Glomerular visceral epithelial cell (primary cell): ENCODE results near the gene ZNF385B.

Experiments used
- DNase-seq: peaks from one replicate; pipeline ENCODE4 v3.0.0-alpha.2; 2016; ENCODE audit errors: extremely low spot score

Gene ZNF385B

GRCh38 chr2:179856205-179856604 lies 5.2 kb downstream of the ZNF385B start:
- no peak for DNase-seq

DNA sequence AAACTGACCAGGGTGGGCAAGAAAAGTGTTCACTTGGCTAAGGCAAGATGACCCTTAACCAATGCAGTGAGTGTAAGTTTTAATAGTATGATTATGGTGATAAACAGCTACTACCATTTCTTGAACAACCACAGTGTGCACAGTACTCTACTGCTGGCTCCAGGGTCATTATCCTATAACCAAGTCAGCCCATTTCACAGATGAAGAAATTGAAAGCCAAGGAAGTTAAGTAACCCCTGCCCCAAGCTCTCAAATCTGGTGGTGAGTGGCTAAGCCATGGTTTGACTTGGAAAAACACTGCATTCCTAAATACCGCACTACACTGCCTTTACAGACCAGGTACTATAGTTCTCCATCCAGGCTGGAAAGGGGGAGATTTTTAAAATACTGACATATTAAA lies 5.7 kb downstream of the ZNF385B start:
- DNase-seq, result no peak

DNA sequence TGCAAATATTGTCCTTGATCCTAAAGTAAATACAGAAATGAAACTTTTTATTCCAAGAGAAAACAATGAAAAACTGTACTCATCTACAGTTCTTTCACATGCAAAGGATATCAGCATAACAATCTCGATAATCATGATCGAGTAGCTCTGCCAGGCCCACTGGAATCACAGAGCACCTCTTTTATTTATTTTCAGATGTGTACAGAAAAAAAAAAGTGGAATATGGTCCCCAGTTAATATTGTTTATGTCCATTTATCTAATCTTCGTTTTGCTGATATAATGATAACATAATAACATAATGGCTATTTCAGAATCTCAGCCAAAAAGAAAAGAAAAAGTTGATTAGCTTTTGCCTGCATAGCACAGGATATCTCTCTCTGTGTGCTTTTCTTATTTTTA lies 6.5 kb downstream of the ZNF385B start:
- no peak for DNase-seq

- DNase-seq, result no peak
Observed at GRCh38 chr2:179853108-179853507, 8.3 kb downstream of the ZNF385B start.

GRCh38 chr2:179850188-179850587 lies 11.2 kb downstream of the ZNF385B start:
- peak; percentile 57 for DNase-seq

GRCh38 chr2:179849719-179850118 lies 11.7 kb downstream of the ZNF385B start:
- DNase-seq, result no peak

GRCh38 chr2:179843541-179843940 lies 17.9 kb downstream of the ZNF385B start:
- DNase-seq, result no peak

- DNase-seq, result no peak
Observed at GRCh38 chr2:179842498-179843153, 18.8 kb downstream of the ZNF385B start.

GRCh38 chr2:179840840-179841239 lies 20.6 kb downstream of the ZNF385B start:
- no peak for DNase-seq

DNA sequence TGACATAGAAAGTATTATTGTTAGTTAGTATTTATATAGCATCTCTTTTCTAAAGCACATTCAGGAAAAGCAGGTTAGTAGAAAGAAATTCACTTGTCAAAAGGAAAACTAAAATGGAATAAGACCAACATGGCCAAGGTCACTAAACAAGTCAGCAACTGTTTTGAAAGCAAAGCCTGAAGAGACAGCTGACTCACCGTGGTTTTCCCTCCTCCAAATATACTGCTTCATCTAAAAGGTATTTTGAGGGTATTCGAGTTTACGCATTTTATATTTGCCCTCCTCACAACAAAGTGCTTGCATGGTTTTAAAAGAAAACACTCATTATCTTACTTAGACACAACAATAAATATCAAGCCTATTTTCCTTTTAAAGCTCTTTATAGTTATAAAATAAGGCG lies 24.0 kb downstream of the ZNF385B start:
- peak; percentile 59 for DNase-seq

- DNase-seq, result no peak
Observed at GRCh38 chr2:179830043-179830787, 31.2 kb downstream of the ZNF385B start.

DNA sequence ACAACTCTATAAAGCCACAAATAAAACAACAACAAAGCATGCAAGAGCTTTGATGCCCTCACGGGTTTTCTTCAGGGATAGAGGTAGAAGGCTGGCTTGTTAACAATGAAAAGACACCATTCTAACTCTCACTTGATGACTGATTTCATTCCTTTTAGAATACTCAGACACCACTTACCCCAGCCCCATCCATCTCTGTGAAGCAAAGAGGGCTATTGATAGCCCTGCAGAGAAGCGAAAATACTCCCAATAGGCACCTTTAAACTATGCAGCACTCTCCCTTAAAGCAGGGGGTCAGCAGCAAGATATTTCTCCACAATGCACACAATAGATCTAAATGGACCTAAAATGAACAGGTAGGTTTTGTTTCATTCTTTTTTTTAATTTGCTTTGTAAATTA lies 35.1 kb downstream of the ZNF385B start:
- no peak for DNase-seq

DNA sequence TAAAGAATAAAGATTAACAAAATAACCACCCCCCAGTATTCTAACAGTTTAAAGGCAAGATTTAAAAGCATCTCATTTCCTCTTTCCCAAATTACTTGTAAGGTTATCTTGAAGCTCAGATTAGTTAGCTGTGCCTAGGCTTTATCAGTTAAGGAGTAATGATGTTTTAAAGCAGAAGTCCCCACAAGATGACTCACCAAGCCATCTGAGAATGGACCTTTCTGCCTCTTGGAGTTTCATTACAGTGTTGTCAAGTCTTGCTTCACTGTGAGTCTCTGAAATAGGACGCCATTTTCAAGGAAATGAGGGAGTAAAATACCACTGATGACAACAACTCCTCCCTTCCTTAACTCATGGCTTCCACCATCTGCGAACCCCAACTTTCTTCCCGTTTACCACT lies 35.9 kb downstream of the ZNF385B start:
- no peak for DNase-seq

GRCh38 chr2:179824961-179825360 lies 36.5 kb downstream of the ZNF385B start:
- no peak for DNase-seq

DNA sequence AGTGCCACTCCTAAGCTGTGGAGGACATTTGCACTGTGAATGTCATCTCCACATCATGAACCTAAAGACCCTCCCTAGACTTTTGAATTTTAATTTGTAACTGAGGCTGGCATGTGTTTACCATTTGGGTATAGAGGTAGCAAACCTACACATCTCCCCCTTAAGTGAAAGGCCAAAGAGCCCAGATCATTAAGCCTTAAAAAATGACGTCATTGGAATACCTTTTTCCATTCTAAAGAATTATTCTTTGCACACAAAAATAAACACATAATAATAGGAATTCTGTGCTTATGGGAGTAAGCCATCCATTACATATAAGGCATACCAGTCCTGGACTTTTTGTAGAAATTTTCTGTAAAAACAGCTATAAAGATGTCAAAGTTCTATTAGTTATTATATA lies 38.9 kb downstream of the ZNF385B start:
- DNase-seq, result no peak

DNA sequence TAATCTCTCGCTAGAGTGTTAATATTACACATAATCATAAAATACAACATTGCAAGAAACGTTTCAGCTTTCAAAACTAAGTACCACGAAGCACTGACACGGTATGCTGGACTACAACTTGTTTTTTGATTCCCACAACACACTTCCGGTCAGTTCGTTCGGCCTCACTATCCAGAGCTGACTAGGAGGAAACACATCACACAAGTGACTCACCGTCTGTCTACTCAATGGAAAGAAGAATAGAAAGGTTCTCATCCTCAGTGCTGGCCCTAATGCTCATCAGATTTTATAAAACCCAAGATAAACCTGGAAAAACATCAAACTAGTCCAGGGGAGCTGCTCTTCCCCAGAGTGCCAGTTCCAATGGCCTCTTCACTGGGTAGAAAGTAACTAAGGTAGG lies 42.9 kb downstream of the ZNF385B start:
- DNase-seq, result peak; percentile 60

- DNase-seq, result peak; percentile 12
Observed at GRCh38 chr2:179817181-179817841, 44.1 kb downstream of the ZNF385B start.

GRCh38 chr2:179814050-179814449 lies 47.4 kb downstream of the ZNF385B start:
- no peak for DNase-seq

DNA sequence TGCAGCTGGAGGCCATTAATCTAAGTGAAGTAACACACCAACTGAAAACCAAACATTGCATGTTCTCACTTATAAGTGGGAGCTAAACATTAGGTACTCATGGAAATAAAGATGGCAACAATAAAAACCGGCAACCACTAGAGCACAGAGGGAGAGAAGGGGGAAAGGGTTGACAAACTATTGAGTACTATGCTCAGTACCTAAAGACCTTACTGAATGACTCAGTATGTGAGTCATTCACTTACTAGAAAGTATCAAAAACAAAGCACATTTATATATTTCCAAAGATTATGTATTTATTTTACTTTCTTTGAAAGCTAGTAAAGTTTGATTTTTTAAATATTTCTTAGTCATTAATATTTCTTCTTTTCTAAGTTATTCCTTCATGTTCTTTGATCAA lies 48.9 kb downstream of the ZNF385B start:
- DNase-seq, result no peak

GRCh38 chr2:179811042-179811441 lies 50.4 kb downstream of the ZNF385B start:
- DNase-seq, result no peak

DNA sequence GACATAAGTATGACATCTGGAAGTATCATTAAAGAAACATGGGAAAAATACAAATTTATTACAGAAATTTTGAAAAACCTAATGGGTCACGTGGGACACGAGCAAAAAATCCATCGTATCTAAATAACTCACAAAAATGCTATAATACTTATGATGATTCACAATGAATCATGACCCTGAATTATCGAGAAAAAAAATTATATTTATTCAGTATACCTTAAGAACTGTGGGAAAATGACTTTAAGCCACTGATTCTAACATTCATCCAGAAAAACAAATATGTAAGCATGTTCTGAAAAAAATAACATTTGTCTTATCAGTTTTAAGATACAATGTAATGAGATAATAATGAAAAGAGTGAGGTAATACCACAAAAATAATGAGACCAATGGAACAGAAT lies 51.8 kb downstream of the ZNF385B start:
- DNase-seq, result no peak

GRCh38 chr2:179805001-179805400 lies 56.4 kb downstream of the ZNF385B start:
- DNase-seq, result no peak

DNA sequence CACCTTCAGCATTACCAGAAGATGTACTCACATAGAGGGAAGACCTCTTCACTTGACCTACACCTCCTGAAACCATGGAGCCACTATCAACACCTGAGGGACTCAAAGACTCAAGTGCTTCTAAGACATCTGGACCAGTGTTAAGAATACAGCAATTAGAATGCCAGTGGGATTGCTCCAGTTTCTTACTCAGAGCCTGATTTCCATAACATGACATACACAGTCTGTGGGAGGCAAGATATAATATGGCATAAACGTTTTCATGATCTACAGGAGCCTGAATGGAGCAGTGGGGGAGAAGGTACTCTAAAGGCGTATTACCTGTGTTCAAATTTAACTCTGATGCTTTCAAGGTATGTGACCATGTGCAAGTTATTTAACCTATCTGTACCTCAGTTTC lies 57.2 kb downstream of the ZNF385B start:
- DNase-seq, result no peak
